T-helper 2 cell treated with Interferon-gamma antibody and Interleukin-4, amounts not matched to agents 5 μg/mL and 100 μg/mL, for 36 hours (primary cell): ENCODE measurements around the gene LRRC4C.

Experiments
- DNase-seq: peaks from one replicate; pipeline ENCODE4 v3.0.0; 2021; ENCODE audit warnings: low spot score
- H3K27ac Mint-ChIP-seq: one replicate; pipeline ENCODE4 v1.8.0; 2021; ENCODE audit warnings: mild to moderate bottlenecking, mixed read lengths
- H3K27me3 Mint-ChIP-seq: one replicate; pipeline ENCODE4 v1.8.0; 2021; ENCODE audit warnings: low read depth, mixed read lengths
- H3K36me3 Mint-ChIP-seq: one replicate; pipeline ENCODE4 v1.8.0; 2021; ENCODE audit warnings: low read depth, mixed read lengths
- H3K4me1 Mint-ChIP-seq: one replicate; pipeline ENCODE4 v1.8.0; 2021; ENCODE audit warnings: low read depth, mixed read lengths
- H3K4me3 Mint-ChIP-seq: one replicate; pipeline ENCODE4 v1.8.0; 2022; ENCODE audit warnings: mild to moderate bottlenecking, moderate library complexity, mixed read lengths
- H3K9me3 Mint-ChIP-seq: one replicate; pipeline ENCODE4 v1.8.0; 2021; ENCODE audit warnings: mixed read lengths

LRRC4C gene

GRCh38 chr11:40370821-40371616 lies 1088.4 kb downstream of the LRRC4C start:
- peaks cover 25% of the 10 kb centered on the region for H3K9me3 Mint-ChIP-seq
- no peaks in the 10 kb centered on the region for H3K36me3 Mint-ChIP-seq
- H3K4me1 Mint-ChIP-seq, result no peaks in the 10 kb centered on the region
- H3K4me3 Mint-ChIP-seq, result no peak overlapping the region
- no peak for DNase-seq
- no peak overlapping the region for H3K27ac Mint-ChIP-seq
- no peaks in the 10 kb centered on the region for H3K27me3 Mint-ChIP-seq

DNA sequence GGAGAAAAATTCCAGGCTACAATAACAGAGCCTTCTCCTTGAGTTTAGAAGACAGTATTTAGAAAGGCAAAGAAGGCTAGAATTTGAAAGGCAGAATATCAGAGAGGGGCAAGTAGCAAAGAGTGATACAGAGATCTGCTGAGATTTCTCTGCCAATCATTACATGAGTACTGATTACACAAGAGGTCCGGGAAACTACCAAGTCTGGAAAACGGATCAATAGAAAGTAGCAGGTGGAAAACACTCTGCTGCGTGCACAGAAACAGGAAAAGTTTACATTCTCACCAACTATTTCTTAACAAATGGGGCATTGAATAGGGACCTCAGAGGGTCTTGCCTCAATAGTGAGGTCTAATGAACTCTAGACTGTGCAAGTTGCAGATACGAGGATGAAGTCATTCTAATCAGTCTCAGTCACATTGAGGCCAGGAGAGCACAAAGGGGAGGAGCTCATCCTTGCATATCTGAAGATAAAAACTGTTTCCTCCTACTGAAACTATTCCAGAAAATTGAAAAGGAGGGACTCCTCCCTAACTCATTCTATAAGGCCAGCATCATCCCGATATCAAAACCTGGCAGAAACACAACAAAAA lies 1099.2 kb downstream of the LRRC4C start:
- H3K9me3 Mint-ChIP-seq, result peaks cover 45% of the 10 kb centered on the region
- no peak overlapping the region for H3K27ac Mint-ChIP-seq
- H3K36me3 Mint-ChIP-seq, result no peaks in the 10 kb centered on the region
- no peak for DNase-seq
- no peaks in the 10 kb centered on the region for H3K27me3 Mint-ChIP-seq
- no peaks in the 10 kb centered on the region for H3K4me1 Mint-ChIP-seq
- no peak overlapping the region for H3K4me3 Mint-ChIP-seq

- Mint-ChIP-seq H3K27ac (no peak overlapping the region), H3K27me3 (no peaks in the 10 kb centered on the region), H3K4me3 (no peak overlapping the region), H3K36me3 (no peaks in the 10 kb centered on the region), H3K4me1 (no peaks in the 10 kb centered on the region), H3K9me3 (peaks cover 51% of the 10 kb centered on the region)
- no peak for DNase-seq
Measured at GRCh38 chr11:40354121-40354520, 1105.3 kb downstream of the LRRC4C start.

GRCh38 chr11:40340911-40341310 lies 1118.5 kb downstream of the LRRC4C start:
- H3K36me3 Mint-ChIP-seq, result no peaks in the 10 kb centered on the region

DNA sequence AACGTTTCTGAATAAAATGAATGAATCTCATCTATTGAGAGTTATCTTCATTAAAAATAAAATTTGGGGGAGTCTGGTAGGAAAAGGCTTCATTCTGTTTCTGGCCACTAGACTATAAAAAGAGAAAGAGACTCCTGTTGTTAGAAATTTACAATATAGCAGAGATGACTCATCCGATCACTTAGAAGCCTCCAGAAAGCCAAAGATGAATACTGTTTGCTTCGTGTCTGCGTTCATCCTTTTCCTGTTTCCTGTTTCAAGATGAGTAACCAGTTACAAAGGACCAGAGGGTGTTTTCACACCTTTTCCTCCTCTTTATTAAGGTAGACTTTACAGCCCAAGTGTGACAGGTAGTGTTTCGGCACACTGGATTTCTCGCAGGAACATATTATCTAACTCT lies 1120.7 kb downstream of the LRRC4C start:
- Mint-ChIP-seq H3K9me3 (peaks cover 25% of the 10 kb centered on the region), H3K4me1 (no peaks in the 10 kb centered on the region), H3K27me3 (no peaks in the 10 kb centered on the region), H3K27ac (no peak overlapping the region), H3K36me3 (no peaks in the 10 kb centered on the region), H3K4me3 (no peak overlapping the region)
- DNase-seq, result no peak

More at GRCh38 chr11:40340911-40341310, 1118.5 kb downstream of the LRRC4C start:
- Mint-ChIP-seq H3K27ac (no peak overlapping the region), H3K9me3 (peaks cover 34% of the 10 kb centered on the region), H3K4me3 (no peak overlapping the region), H3K4me1 (no peaks in the 10 kb centered on the region), H3K27me3 (no peaks in the 10 kb centered on the region)
- DNase-seq, result no peak

GRCh38 chr11:40338062-40338461 lies 1121.4 kb downstream of the LRRC4C start:
- no peak overlapping the region for H3K27ac Mint-ChIP-seq
- H3K9me3 Mint-ChIP-seq, result peaks cover 24% of the 10 kb centered on the region
- DNase-seq, result no peak
- no peaks in the 10 kb centered on the region for H3K36me3 Mint-ChIP-seq
- no peak overlapping the region for H3K4me3 Mint-ChIP-seq
- H3K4me1 Mint-ChIP-seq, result no peaks in the 10 kb centered on the region
- H3K27me3 Mint-ChIP-seq, result no peaks in the 10 kb centered on the region

- no peaks in the 10 kb centered on the region for H3K36me3 Mint-ChIP-seq
- no peak for DNase-seq
- no peaks in the 10 kb centered on the region for H3K27me3 Mint-ChIP-seq
- H3K27ac Mint-ChIP-seq, result no peak overlapping the region
- H3K9me3 Mint-ChIP-seq, result peaks cover 31% of the 10 kb centered on the region
- H3K4me1 Mint-ChIP-seq, result no peaks in the 10 kb centered on the region
- no peak overlapping the region for H3K4me3 Mint-ChIP-seq
Measured at GRCh38 chr11:40337118-40337517, 1122.3 kb downstream of the LRRC4C start.

DNA sequence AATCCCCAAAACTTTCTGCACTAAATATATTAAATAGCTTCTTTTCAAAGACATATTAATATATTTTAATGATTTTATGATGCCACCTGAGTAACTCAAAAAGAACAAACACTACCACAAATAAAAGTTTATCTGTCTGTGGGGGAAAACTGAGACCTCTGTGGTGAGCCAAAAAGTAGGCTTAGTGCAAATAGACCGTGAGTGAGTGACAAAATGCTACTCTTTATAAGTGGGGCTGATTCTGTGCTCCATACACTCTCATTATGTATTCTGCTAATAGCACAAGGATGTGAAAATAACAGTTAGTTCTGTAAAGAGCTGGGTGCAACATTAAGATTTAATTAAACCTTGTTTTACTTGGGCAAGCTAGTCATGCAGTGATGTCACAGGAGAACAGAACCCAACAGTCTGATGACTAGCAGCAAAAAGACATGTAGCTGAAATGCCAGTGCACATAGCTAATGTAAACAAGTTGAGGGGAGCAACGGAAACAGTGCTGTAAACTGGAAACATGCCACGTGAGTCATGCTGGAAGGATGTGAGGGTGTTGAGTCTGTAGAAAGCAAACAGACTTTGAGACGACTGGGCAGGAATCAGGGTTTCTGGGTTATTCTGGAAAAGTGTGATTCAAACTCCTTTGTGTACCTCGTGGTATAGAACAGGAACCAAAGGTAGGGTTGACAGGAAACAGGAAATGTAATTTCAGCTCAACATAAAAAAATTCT lies 1130.4 kb downstream of the LRRC4C start:
- no peak for DNase-seq
- H3K4me3 Mint-ChIP-seq, result no peak overlapping the region
- H3K9me3 Mint-ChIP-seq, result peaks cover 43% of the 10 kb centered on the region
- no peak overlapping the region for H3K27ac Mint-ChIP-seq
- no peaks in the 10 kb centered on the region for H3K36me3 Mint-ChIP-seq
- no peaks in the 10 kb centered on the region for H3K27me3 Mint-ChIP-seq
- no peaks in the 10 kb centered on the region for H3K4me1 Mint-ChIP-seq

GRCh38 chr11:40323241-40323640 lies 1136.2 kb downstream of the LRRC4C start:
- H3K27me3 Mint-ChIP-seq, result no peaks in the 10 kb centered on the region

DNA sequence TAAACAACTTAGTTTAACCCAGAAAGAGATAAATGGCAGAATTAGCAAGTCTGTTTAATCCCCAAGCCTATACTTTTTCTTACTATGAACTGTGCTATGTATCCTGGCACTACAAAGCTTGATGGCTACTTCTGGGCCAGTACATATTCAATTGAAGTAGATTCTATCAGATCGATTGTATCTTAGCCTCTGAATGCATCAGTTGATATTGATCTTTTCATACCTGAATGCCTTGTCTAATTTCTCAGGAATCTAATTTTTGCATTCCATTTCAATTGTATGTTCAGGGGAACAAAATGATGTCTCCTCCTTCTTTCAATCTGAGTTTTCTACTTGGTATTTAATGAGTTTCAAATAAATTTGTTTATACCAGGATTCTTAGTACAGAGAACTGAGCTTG lies 1137.9 kb downstream of the LRRC4C start:
- Mint-ChIP-seq H3K9me3 (peaks cover 30% of the 10 kb centered on the region), H3K36me3 (no peaks in the 10 kb centered on the region)

More at GRCh38 chr11:40323241-40323640, 1136.2 kb downstream of the LRRC4C start:
- DNase-seq, result no peak
- Mint-ChIP-seq H3K36me3 (no peaks in the 10 kb centered on the region), H3K27ac (no peak overlapping the region), H3K9me3 (peaks cover 34% of the 10 kb centered on the region), H3K4me1 (no peaks in the 10 kb centered on the region), H3K4me3 (no peak overlapping the region)

DNA sequence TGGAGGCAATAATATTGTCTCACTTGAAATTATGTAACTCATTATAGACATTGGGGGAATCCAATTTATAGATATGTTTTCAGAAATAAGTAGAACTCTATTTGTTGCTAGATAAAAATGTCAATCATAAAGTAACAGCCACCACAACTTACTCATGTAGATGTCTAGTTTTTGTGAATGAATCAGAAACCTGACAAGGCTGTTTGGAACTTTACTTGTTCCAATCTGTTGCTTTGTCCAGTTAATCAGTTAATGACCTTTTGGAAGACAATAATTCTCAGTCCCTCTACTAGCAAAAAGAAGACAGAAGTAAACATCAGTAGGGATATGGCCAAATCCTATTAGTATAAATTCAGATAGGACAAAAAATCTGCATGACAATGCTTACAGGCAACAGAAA lies 1143.3 kb downstream of the LRRC4C start:
- no peaks in the 10 kb centered on the region for H3K27me3 Mint-ChIP-seq
- no peak overlapping the region for H3K4me3 Mint-ChIP-seq
- H3K27ac Mint-ChIP-seq, result no peak overlapping the region
- no peaks in the 10 kb centered on the region for H3K36me3 Mint-ChIP-seq
- H3K9me3 Mint-ChIP-seq, result peaks cover 25% of the 10 kb centered on the region
- no peaks in the 10 kb centered on the region for H3K4me1 Mint-ChIP-seq
- no peak for DNase-seq

More for the DNA sequence above, 1137.9 kb downstream of the LRRC4C start:
- H3K27ac Mint-ChIP-seq, result no peak overlapping the region
- no peak overlapping the region for H3K4me3 Mint-ChIP-seq
- DNase-seq, result no peak
- H3K4me1 Mint-ChIP-seq, result no peaks in the 10 kb centered on the region
- no peaks in the 10 kb centered on the region for H3K27me3 Mint-ChIP-seq

- Mint-ChIP-seq H3K27ac (no peak overlapping the region), H3K9me3 (peaks cover 25% of the 10 kb centered on the region), H3K4me1 (no peaks in the 10 kb centered on the region), H3K4me3 (no peak overlapping the region), H3K36me3 (no peaks in the 10 kb centered on the region), H3K27me3 (no peaks in the 10 kb centered on the region)
- DNase-seq, result no peak
Measured at GRCh38 chr11:40315122-40315521, 1144.3 kb downstream of the LRRC4C start.

GRCh38 chr11:40314327-40314726 lies 1145.1 kb downstream of the LRRC4C start:
- H3K27ac Mint-ChIP-seq, result no peak overlapping the region

GRCh38 chr11:40306938-40307548 lies 1152.4 kb downstream of the LRRC4C start:
- no peak overlapping the region for H3K4me3 Mint-ChIP-seq
- DNase-seq, result no peak
- H3K27me3 Mint-ChIP-seq, result no peaks in the 10 kb centered on the region
- H3K4me1 Mint-ChIP-seq, result no peaks in the 10 kb centered on the region
- H3K36me3 Mint-ChIP-seq, result no peaks in the 10 kb centered on the region
- H3K9me3 Mint-ChIP-seq, result peaks cover 3% of the 10 kb centered on the region
- H3K27ac Mint-ChIP-seq, result no peak overlapping the region

More at GRCh38 chr11:40314327-40314726, 1145.1 kb downstream of the LRRC4C start:
- DNase-seq, result no peak
- no peaks in the 10 kb centered on the region for H3K36me3 Mint-ChIP-seq
- no peaks in the 10 kb centered on the region for H3K27me3 Mint-ChIP-seq
- no peaks in the 10 kb centered on the region for H3K4me1 Mint-ChIP-seq
- no peak overlapping the region for H3K4me3 Mint-ChIP-seq
- H3K9me3 Mint-ChIP-seq, result peaks cover 25% of the 10 kb centered on the region
